ENCODE measurements around the gene PAXX.

Gene PAXX

DNA sequence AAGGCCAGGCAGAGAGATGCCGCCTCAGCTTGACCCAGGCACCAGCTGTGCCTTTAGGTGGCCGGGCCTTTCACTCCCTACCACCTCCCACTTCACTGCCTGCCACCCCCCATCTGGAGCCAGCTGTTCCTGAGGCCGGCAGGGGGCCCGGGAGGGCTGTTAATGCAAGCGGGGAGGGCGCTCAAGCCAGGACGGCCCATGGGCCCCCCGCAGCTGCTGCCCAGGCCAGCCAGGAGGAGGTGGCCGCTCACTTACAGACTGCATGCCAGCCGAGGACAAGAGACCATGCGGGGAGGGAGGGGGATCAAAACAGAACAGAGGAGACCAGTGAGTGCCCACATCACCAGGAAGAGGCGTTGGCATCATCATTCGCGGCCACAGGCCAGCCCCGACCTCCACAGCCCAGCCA, 31.4 kb downstream of the PAXX start:
- no peak overlapping the region for H3K4me3 ChIP-seq (ENCODE audit: insufficient read depth, low read length, poor library complexity, severe bottlenecking)
- H2AFZ ChIP-seq (ENCODE audit: low read depth, low read length, severe bottlenecking): no peak overlapping the region
- no peaks in the 10 kb centered on the region for H3K9me2 ChIP-seq (replicated peaks; ENCODE audit: insufficient read depth, low read length)
- H3K4me2 ChIP-seq (ENCODE audit: low read depth, low read length, poor library complexity, severe bottlenecking): no peak overlapping the region
- H3K27ac ChIP-seq (ENCODE audit: low read depth, low read length): no peak overlapping the region
- TF ChIP-seq EZH2phosphoT487 (conservative IDR thresholded peaks at IDR 0.05; ENCODE audit: low read length): no peak
- TF ChIP-seq, protein P1, sequence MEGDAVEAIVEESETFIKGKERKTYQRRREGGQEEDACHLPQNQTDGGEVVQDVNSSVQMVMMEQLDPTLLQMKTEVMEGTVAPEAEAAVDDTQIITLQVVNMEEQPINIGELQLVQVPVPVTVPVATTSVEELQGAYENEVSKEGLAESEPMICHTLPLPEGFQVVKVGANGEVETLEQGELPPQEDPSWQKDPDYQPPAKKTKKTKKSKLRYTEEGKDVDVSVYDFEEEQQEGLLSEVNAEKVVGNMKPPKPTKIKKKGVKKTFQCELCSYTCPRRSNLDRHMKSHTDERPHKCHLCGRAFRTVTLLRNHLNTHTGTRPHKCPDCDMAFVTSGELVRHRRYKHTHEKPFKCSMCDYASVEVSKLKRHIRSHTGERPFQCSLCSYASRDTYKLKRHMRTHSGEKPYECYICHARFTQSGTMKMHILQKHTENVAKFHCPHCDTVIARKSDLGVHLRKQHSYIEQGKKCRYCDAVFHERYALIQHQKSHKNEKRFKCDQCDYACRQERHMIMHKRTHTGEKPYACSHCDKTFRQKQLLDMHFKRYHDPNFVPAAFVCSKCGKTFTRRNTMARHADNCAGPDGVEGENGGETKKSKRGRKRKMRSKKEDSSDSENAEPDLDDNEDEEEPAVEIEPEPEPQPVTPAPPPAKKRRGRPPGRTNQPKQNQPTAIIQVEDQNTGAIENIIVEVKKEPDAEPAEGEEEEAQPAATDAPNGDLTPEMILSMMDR (IDR thresholded peaks at IDR 0.05; ENCODE audit: insufficient read depth, low read length, poor library complexity, severe bottlenecking): no peak
- H3K36me3 ChIP-seq (ENCODE audit: low read length): no peaks in the 10 kb centered on the region
- no peaks in the 10 kb centered on the region for H3K27me3 ChIP-seq (ENCODE audit: low read length)
- H3K9ac ChIP-seq (ENCODE audit: low read length): no peak overlapping the region
- no peaks in the 10 kb centered on the region for H3K9me3 ChIP-seq (ENCODE audit: insufficient read depth, low read length)
- no peaks in the 10 kb centered on the region for H3K79me2 ChIP-seq (ENCODE audit: insufficient read depth, low read length)
- H3F3A ChIP-seq (ENCODE audit: insufficient read depth): no peaks in the 10 kb centered on the region
- no peaks in the 10 kb centered on the region for H4K20me1 ChIP-seq (ENCODE audit: low read depth, low read length)

DNA sequence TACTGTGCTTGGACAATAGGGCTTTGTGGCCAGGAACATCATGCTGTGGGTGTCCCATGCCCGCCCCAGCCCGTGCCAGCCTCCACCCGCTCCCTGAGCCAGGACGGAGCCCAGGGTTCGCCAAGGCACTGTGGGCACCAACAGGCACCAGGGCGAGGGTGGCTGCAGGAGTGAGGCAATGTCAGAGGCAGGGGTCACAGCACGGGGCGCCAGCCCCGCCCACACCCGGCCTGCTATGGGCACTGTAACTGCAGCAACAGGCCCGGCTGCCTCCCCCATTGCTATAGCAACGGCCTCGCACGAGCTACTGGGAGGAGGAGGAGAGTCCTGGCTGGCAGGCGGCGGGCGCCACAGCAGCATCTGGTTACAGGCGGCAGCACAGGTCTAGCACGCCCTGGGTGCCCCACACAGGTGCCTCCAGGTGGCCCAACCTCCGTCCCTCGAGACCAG, 33.3 kb downstream of the PAXX start:
- Histone ChIP-seq H3K9me2 (replicated peaks; ENCODE audit: insufficient read depth, low read length) (no peaks in the 10 kb centered on the region), H3K27me3 (ENCODE audit: low read length) (no peaks in the 10 kb centered on the region), H3K36me3 (ENCODE audit: low read length) (no peaks in the 10 kb centered on the region), H3K79me2 (ENCODE audit: insufficient read depth, low read length) (no peaks in the 10 kb centered on the region), H3K4me2 (ENCODE audit: low read depth, low read length, poor library complexity, severe bottlenecking) (no peak overlapping the region), H3K9ac (ENCODE audit: low read length) (no peak overlapping the region), H3F3A (ENCODE audit: insufficient read depth) (no peaks in the 10 kb centered on the region), H3K27ac (ENCODE audit: low read depth, low read length) (no peak overlapping the region), H3K9me3 (ENCODE audit: insufficient read depth, low read length) (no peaks in the 10 kb centered on the region), H3K4me3 (ENCODE audit: insufficient read depth, low read length, poor library complexity, severe bottlenecking) (no peak overlapping the region), H2AFZ (ENCODE audit: low read depth, low read length, severe bottlenecking) (no peak overlapping the region), H4K20me1 (ENCODE audit: low read depth, low read length) (no peaks in the 10 kb centered on the region)
- no peak for TF ChIP-seq EZH2phosphoT487 (conservative IDR thresholded peaks at IDR 0.05; ENCODE audit: low read length)
- TF ChIP-seq, protein P1 (IDR thresholded peaks at IDR 0.05; ENCODE audit: insufficient read depth, low read length, poor library complexity, severe bottlenecking): no peak

DNA sequence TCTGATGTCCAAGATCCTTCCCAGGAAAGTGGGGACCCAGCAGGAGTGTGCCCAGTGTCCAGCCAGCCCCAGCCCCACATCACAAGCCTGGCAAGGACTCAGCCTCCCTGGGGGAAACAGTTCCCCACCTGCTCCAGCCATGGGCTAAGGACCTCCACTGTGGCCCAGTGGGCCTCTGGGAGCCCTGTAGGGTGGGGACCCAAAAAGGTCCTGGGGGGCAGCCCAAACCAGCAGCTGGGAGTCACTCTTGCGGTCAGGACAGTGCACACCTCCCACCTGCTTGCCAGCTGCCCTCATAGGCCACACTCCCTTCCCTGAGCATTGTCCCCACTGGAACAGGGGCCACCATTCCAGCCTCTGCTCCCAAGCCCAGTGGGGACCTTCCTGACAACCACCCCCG, 34.2 kb downstream of the PAXX start:
- Histone ChIP-seq H3K9ac (ENCODE audit: low read length) (no peak overlapping the region), H2AFZ (ENCODE audit: low read depth, low read length, severe bottlenecking) (no peak overlapping the region), H3K36me3 (ENCODE audit: low read length) (no peaks in the 10 kb centered on the region), H3K9me3 (ENCODE audit: insufficient read depth, low read length) (no peaks in the 10 kb centered on the region), H3K9me2 (replicated peaks; ENCODE audit: insufficient read depth, low read length) (no peaks in the 10 kb centered on the region), H3K4me2 (ENCODE audit: low read depth, low read length, poor library complexity, severe bottlenecking) (no peak overlapping the region), H3K4me3 (ENCODE audit: insufficient read depth, low read length, poor library complexity, severe bottlenecking) (no peak overlapping the region), H3K79me2 (ENCODE audit: insufficient read depth, low read length) (no peaks in the 10 kb centered on the region), H3K27ac (ENCODE audit: low read depth, low read length) (no peak overlapping the region), H3F3A (ENCODE audit: insufficient read depth) (no peaks in the 10 kb centered on the region), H4K20me1 (ENCODE audit: low read depth, low read length) (no peaks in the 10 kb centered on the region), H3K27me3 (ENCODE audit: low read length) (no peaks in the 10 kb centered on the region)
- no peak for TF ChIP-seq EZH2phosphoT487 (conservative IDR thresholded peaks at IDR 0.05; ENCODE audit: low read length)
- TF ChIP-seq, protein P1 (IDR thresholded peaks at IDR 0.05; ENCODE audit: insufficient read depth, low read length, poor library complexity, severe bottlenecking): no peak
